ENCODE results near the gene ACOX1.

DNA sequence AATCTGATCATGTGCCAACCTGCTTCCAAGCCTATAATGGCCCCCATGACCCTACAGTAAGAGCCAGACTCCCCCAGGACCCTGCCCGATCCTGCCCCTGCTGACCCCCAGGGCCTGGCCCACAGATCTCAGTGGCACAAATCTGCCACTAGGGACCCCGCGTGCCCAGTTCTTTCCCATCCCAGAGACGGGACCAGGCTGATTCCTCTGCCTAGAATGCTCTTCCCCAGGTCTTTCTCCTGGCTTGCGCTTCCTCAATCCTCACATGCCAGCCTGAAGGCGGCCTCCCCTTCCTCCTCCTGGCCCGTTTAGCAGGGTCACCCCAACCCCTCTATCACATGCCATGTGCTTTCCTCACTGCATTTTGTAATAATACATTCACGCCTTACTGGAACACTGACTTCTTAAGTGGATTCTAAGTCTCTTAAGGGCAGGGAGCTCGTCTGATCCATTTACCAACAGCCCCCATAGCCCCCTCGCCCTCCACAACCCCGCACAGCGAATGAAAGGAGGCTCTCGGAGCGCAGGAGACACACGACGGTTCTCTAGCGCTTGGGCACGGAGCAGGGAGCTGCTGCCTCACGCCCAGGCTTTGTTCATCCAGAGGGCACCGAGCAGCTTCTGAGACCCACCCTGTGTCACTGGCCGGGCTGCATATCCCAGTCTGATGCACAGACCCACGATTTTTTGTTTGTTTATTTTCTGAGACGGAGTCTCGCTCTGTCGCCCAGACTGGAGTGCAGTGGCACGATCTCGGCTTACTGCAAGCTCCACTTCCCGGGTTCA lies 83.4 kb downstream of the ACOX1 start:
- TF ChIP-seq CTCF (IDR thresholded peaks at IDR 0.05) = peak; percentile 54
- TF ChIP-seq EZH2 (IDR thresholded peaks at IDR 0.05) = no peak
- TF ChIP-seq EZH2phosphoT487 (IDR thresholded peaks at IDR 0.05) = no peak
